Loucy (cell line): ENCODE measurements around the gene APOC3.

ENCODE experiments used
- H2AFZ ChIP-seq: fragments of 200-600 bp; sonication (generic); 2 replicates; pipeline ENCODE4 v1.6.0; 2016; ENCODE audit warnings: antibody characterized with exemption, mild to moderate bottlenecking, low read length, moderate library complexity
- H3F3A ChIP-seq: fragments of 200-600 bp; 2 replicates; pipeline ENCODE4 v1.6.0; 2016; ENCODE audit warnings: antibody characterized with exemption, low read depth, mild to moderate bottlenecking
- H3K27me3 ChIP-seq: fragments of 200-600 bp; sonication (generic); 2 replicates; pipeline ENCODE4 v1.6.1; 2014; ENCODE audit warnings: low read length, mild to moderate bottlenecking; ENCODE audit not compliant: insufficient read depth, poor library complexity, severe bottlenecking
- H3K36me3 ChIP-seq: fragments of 200-600 bp; sonication (generic); 2 replicates; pipeline ENCODE4 v1.6.1; 2016; ENCODE audit warnings: low read length; ENCODE audit not compliant: insufficient read depth
- H3K4me1 ChIP-seq: fragments of 200-600 bp; sonication (generic); 2 replicates; pipeline ENCODE4 v1.5.1; 2014; ENCODE audit warnings: low read length, mild to moderate bottlenecking; ENCODE audit not compliant: insufficient read depth, poor library complexity, severe bottlenecking
- H3K4me2 ChIP-seq: fragments of 200-600 bp; sonication (generic); 2 replicates; pipeline ENCODE4 v1.6.0; 2014; ENCODE audit warnings: antibody characterized with exemption, low read length, low read depth, mild to moderate bottlenecking; ENCODE audit not compliant: poor library complexity, severe bottlenecking
- H3K4me3 ChIP-seq: fragments of 200-600 bp; sonication (generic); 2 replicates; pipeline ENCODE4 v1.5.1; 2014; ENCODE audit warnings: low read length, mild to moderate bottlenecking, mixed read lengths; ENCODE audit not compliant: poor library complexity, severe bottlenecking
- H3K79me2 ChIP-seq: fragments of 200-600 bp; sonication (generic); 2 replicates; pipeline ENCODE4 v1.6.1; 2014; ENCODE audit warnings: low read length; ENCODE audit not compliant: insufficient read depth
- H3K9ac ChIP-seq: fragments of 200-600 bp; sonication (generic); 2 replicates; pipeline ENCODE4 v1.6.0; 2014; ENCODE audit warnings: mild to moderate bottlenecking, low read depth, low read length, moderate library complexity; ENCODE audit not compliant: poor library complexity, severe bottlenecking
- H3K9me2 ChIP-seq: fragments of 200-600 bp; sonication (generic); replicated peaks from 2 replicates; pipeline ENCODE4 v1.6.1; 2016; ENCODE audit warnings: low read depth, low read length, mixed read lengths
- H3K9me3 ChIP-seq: fragments of 200-600 bp; sonication (generic); 2 replicates; pipeline ENCODE4 v1.6.1; 2014; ENCODE audit warnings: mild to moderate bottlenecking, antibody characterized with exemption, low read length, low read depth; ENCODE audit not compliant: insufficient read depth
- H4K20me1 ChIP-seq: fragments of 200-600 bp; sonication (generic); 2 replicates; pipeline ENCODE4 v1.6.0; 2014; ENCODE audit warnings: antibody characterized with exemption, low read length, mild to moderate bottlenecking; ENCODE audit not compliant: insufficient read depth, poor library complexity, severe bottlenecking
- EZH2phosphoT487 ChIP-seq: fragments of 200-600 bp; IDR thresholded peaks from 2 replicates; pipeline ENCODE4 v1.6.1; 2018; ENCODE audit warnings: antibody characterized with exemption, mild to moderate bottlenecking, moderate library complexity, borderline replicate concordance
- TF ChIP-seq, protein P1 (sequence below): fragments of 200-600 bp; sonication (generic); conservative IDR thresholded peaks from 2 replicates; pipeline ENCODE4 v1.5.1; 2014; ENCODE audit warnings: mild to moderate bottlenecking, antibody characterized with exemption, low read length

APOC3 gene

DNA sequence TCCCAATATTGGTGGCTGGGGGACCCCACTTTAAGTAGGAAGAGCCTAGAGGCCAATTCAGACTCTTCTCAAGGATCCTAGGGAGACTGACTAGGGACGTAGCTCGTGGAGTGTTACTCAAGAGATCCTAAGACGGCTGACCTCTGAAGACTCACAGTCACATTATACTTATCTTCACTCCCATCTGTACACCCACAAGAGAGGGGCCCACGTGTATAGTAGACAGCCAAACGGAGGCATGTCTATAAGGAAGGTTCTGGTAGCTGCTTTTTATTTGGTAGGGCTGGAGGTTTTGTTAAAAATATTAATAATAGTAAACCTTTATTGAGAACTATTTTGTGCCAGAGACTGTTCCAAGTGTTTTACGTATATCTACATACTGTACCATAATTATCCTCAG is 30.6 kb downstream of the APOC3 start:
- Histone ChIP-seq H3K27me3 (no peaks in the 10 kb centered on the region), H3K4me1 (peaks cover 30% of the 10 kb centered on the region), H3K9me3 (no peaks in the 10 kb centered on the region), H3F3A (no peaks in the 10 kb centered on the region), H3K79me2 (no peaks in the 10 kb centered on the region), H4K20me1 (no peaks in the 10 kb centered on the region), H3K9ac (no peak overlapping the region), H2AFZ (no peak overlapping the region), H3K9me2 (no peaks in the 10 kb centered on the region), H3K4me3 (no peak overlapping the region), H3K4me2 (no peak overlapping the region), H3K36me3 (peaks cover 57% of the 10 kb centered on the region; the same call in 1 of the 2 replicates)
- TF ChIP-seq EZH2phosphoT487, result no peak
- TF ChIP-seq, protein P1, sequence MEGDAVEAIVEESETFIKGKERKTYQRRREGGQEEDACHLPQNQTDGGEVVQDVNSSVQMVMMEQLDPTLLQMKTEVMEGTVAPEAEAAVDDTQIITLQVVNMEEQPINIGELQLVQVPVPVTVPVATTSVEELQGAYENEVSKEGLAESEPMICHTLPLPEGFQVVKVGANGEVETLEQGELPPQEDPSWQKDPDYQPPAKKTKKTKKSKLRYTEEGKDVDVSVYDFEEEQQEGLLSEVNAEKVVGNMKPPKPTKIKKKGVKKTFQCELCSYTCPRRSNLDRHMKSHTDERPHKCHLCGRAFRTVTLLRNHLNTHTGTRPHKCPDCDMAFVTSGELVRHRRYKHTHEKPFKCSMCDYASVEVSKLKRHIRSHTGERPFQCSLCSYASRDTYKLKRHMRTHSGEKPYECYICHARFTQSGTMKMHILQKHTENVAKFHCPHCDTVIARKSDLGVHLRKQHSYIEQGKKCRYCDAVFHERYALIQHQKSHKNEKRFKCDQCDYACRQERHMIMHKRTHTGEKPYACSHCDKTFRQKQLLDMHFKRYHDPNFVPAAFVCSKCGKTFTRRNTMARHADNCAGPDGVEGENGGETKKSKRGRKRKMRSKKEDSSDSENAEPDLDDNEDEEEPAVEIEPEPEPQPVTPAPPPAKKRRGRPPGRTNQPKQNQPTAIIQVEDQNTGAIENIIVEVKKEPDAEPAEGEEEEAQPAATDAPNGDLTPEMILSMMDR, result no peak

GRCh38 chr11:116861539-116861938 is 31.8 kb downstream of the APOC3 start:
- Histone ChIP-seq H3K9me3 (no peaks in the 10 kb centered on the region), H3K27me3 (no peaks in the 10 kb centered on the region), H2AFZ (no peak overlapping the region), H3K4me1 (peaks cover 20% of the 10 kb centered on the region), H3K36me3 (peaks cover 63% of the 10 kb centered on the region; the same call in 1 of the 2 replicates), H3K9ac (no peak overlapping the region), H3K4me2 (peak overlapping the region; percentile 3), H3K79me2 (no peaks in the 10 kb centered on the region), H3F3A (no peaks in the 10 kb centered on the region), H4K20me1 (no peaks in the 10 kb centered on the region), H3K9me2 (no peaks in the 10 kb centered on the region), H3K4me3 (no peak overlapping the region)
- TF ChIP-seq EZH2phosphoT487, result no peak
- TF ChIP-seq, protein P1, result no peak

- peaks cover 68% of the 10 kb centered on the region for H3K36me3 ChIP-seq
- no peak for TF ChIP-seq EZH2phosphoT487
- TF ChIP-seq, protein P1, result no peak
- H3K4me2 ChIP-seq, result no peak overlapping the region
These were observed 32.5 kb downstream of the APOC3 start for GRCh38 chr11:116862185-116862584.

More at GRCh38 chr11:116862185-116862584, 32.5 kb downstream of the APOC3 start:
- no peaks in the 10 kb centered on the region for H3K9me2 ChIP-seq
- H3K79me2 ChIP-seq, result no peaks in the 10 kb centered on the region
- peaks cover 18% of the 10 kb centered on the region for H3K4me1 ChIP-seq
- H3K4me3 ChIP-seq, result no peak overlapping the region
- H3K9me3 ChIP-seq, result no peaks in the 10 kb centered on the region
- H4K20me1 ChIP-seq, result no peaks in the 10 kb centered on the region
- no peaks in the 10 kb centered on the region for H3F3A ChIP-seq
- no peak overlapping the region for H3K9ac ChIP-seq
- H2AFZ ChIP-seq, result no peak overlapping the region
- H3K27me3 ChIP-seq, result no peaks in the 10 kb centered on the region
